GM06990 (cell line): Measurements from ENCODE around the gene POMC.

Experiments used
- DNase-seq: peaks from one replicate; pipeline ENCODE4 v3.0.0-alpha.2; 2011; ENCODE audit not compliant: insufficient read length; ENCODE audit errors: extremely low read depth
- H3K27me3 ChIP-seq: replicated peaks from 2 replicates; pipeline ENCODE4 v1.6.0; 2011; ENCODE audit warnings: low read length; ENCODE audit not compliant: control insufficient read depth, insufficient read depth
- H3K36me3 ChIP-seq: 2 replicates; pipeline ENCODE4 v1.5.1; 2011; ENCODE audit warnings: low read length; ENCODE audit not compliant: control insufficient read depth, insufficient read depth
- H3K4me3 ChIP-seq: replicated peaks from 2 replicates; pipeline ENCODE4 v1.5.1; 2011; ENCODE audit warnings: low read depth, mild to moderate bottlenecking, control low read depth, low read length
- CTCF ChIP-seq: IDR thresholded peaks from 2 replicates; pipeline ENCODE4 v1.5.1; 2011; ENCODE audit warnings: low read length, control low read depth, mild to moderate bottlenecking, inconsistent platforms; ENCODE audit not compliant: insufficient read depth, poor library complexity, severe bottlenecking

The POMC gene

GRCh38 chr2:25176138-25176537, 7.8 kb upstream of the POMC start:
- no peak for TF ChIP-seq CTCF

GRCh38 chr2:25174192-25174861, 5.9 kb upstream of the POMC start:
- no peak for DNase-seq
- TF ChIP-seq CTCF, result no peak
- no peaks in the 10 kb centered on the region for H3K36me3 ChIP-seq
- H3K4me3 ChIP-seq, result no peak overlapping the region
- H3K27me3 ChIP-seq, result peaks cover 2% of the 10 kb centered on the region; the same call in 1 of the 2 replicates

More at GRCh38 chr2:25176138-25176537, 7.8 kb upstream of the POMC start:
- H3K36me3 ChIP-seq, result no peaks in the 10 kb centered on the region
- H3K27me3 ChIP-seq, result 0 out of 2 replicates have a peak, but pooled peaks cover 2% of the 10 kb centered on the region
- no peak for DNase-seq
- no peak overlapping the region for H3K4me3 ChIP-seq

- DNase-seq, result no peak
- H3K4me3 ChIP-seq, result no peak overlapping the region
- H3K36me3 ChIP-seq, result no peaks in the 10 kb centered on the region
- no peaks in the 10 kb centered on the region; the same call in none of the 2 replicates for H3K27me3 ChIP-seq
- TF ChIP-seq CTCF, result no peak
These were observed 5.3 kb upstream of the POMC start for GRCh38 chr2:25173719-25174118.

- H3K4me3 ChIP-seq, result no peak overlapping the region
- H3K36me3 ChIP-seq, result no peaks in the 10 kb centered on the region
- H3K27me3 ChIP-seq, result no peaks in the 10 kb centered on the region; the same call in none of the 2 replicates
- TF ChIP-seq CTCF, result no peak
- DNase-seq, result no peak
These were observed 2.5 kb upstream of the POMC start for GRCh38 chr2:25170888-25171287.

GRCh38 chr2:25169073-25169470, 692 bp upstream of the POMC start:
- no peak for DNase-seq
- no peak for TF ChIP-seq CTCF
- H3K4me3 ChIP-seq, result no peak overlapping the region
- no peaks in the 10 kb centered on the region for H3K36me3 ChIP-seq
- no peaks in the 10 kb centered on the region; the same call in none of the 2 replicates for H3K27me3 ChIP-seq
